ENCODE results near the gene DESI1.
"Not testable (repeated sequence)": the region's sequence is repeated elsewhere in the genome, so short reads cannot be mapped to it uniquely, and the experiment has no call there.

Gene DESI1

DNA sequence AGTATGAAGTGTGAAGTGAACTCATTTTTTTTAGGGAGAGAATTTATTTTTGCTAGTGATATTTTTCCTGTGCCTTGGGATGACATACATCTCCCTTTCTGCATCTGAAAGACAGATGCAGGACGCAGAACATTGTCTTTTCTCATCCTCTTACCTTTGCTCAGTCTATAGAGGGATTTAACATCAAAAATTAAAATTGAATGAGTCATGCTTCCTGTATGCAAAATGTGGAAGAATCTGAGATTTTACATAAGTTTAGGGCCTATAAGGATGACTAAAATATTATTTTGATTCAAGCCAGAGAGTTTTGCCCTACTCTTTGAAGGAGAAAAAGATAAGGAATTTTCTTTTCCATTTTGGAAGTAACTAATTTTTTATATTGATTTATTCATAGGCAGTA, 27.6 kb upstream of the DESI1 start:
- Mint-ChIP-seq H3K27ac (peak overlapping the region; percentile 21), H3K9me3 (no peaks in the 10 kb centered on the region), H3K27me3 (no peaks in the 10 kb centered on the region), H3K36me3 (ENCODE audit: low read depth) (peaks cover 55% of the 10 kb centered on the region), H3K4me1 (ENCODE audit: low read depth) (peaks cover 14% of the 10 kb centered on the region), H3K4me3 (no peak overlapping the region)

DNA sequence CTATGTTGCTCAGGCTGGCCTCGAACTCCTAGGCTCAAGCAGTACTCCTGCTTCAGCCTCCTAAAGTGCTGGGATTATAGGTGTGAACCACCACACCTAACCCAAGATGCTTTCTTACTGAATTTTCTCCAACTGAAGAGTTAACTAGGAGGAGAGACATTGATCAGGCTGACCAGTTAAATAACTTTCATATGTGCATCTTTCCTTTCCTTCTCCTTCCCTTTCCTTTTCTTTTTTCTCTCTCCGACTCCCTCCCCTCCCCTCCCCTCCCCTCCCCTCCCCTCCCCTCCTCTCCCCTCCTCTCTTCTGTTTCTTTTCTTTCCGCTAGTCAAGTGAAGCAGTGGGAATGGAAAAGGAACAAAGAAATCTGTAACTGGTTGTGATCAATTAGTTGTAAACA, 26.9 kb upstream of the DESI1 start:
- H3K27me3 Mint-ChIP-seq = no peaks in the 10 kb centered on the region
- H3K36me3 Mint-ChIP-seq (ENCODE audit: low read depth) = peaks cover 53% of the 10 kb centered on the region
- peak overlapping the region; percentile 21 for H3K27ac Mint-ChIP-seq
- peaks cover 15% of the 10 kb centered on the region for H3K4me1 Mint-ChIP-seq (ENCODE audit: low read depth)
- H3K9me3 Mint-ChIP-seq = no peaks in the 10 kb centered on the region
- no peak overlapping the region for H3K4me3 Mint-ChIP-seq

DNA sequence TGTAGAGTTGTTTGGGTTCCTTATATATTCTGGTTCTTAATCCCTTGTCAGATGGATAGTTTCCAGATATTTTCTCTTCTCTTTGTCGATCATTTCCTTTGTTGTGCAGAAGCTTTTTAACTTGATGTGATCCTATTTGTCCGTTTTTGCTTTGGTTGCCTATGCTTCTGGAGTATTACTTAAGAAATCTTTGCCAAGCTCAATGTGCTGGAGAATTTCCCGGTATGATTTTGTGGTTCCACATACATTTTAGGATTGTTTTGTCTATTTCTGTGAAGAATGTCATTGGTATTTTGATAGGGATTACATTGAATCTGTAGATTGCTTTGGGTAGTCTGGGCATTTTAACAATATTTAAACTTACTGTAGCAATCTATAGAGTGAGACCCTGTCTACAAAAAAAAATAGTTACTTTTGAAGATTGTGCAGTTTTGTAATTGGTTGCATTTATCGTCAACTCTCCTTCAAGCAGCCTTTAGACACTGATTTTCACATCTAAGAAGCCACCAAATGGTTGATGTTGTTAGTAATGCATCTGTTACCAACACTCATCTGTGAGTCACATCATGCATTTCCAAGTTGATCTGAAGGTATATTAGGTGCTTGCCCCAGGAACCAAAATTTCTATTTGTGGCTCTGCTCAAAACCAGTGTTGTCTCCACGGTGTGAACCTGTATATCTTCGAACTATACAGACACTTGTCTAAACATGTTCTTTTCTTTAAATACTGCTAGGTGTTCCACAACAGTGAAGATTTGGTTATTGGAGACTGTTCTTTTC, 21.7 kb upstream of the DESI1 start:
- Mint-ChIP-seq H3K4me1 (ENCODE audit: low read depth) (peaks cover 7% of the 10 kb centered on the region), H3K4me3 (no peak overlapping the region), H3K36me3 (ENCODE audit: low read depth) (peaks cover 53% of the 10 kb centered on the region), H3K9me3 (no peaks in the 10 kb centered on the region), H3K27ac (peak overlapping the region; percentile 21), H3K27me3 (no peaks in the 10 kb centered on the region)

DNA sequence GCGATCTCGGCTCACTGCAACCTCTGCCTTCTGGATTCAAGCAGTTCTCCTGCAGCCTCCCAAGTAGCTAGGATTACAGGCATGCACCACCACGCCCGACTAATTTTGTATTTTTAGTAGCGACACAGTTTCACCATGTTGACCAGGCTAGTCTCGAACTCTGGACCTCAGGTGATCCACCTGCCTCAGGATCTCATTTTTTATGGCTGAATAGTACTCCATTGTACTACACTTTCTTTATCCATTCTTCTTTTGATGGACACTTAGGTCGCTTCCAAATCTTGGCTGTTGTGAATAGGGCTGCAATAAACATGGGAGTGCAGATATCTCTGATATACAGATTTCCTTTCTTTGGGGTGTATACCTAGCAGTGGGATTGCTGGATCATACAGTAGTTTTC, 21.0 kb upstream of the DESI1 start:
- peaks cover 7% of the 10 kb centered on the region for H3K4me1 Mint-ChIP-seq (ENCODE audit: low read depth)
- no peaks in the 10 kb centered on the region for H3K9me3 Mint-ChIP-seq
- no peak overlapping the region for H3K4me3 Mint-ChIP-seq
- H3K27ac Mint-ChIP-seq = no peak overlapping the region
- H3K27me3 Mint-ChIP-seq = no peaks in the 10 kb centered on the region
- H3K36me3 Mint-ChIP-seq (ENCODE audit: low read depth) = peaks cover 58% of the 10 kb centered on the region

DNA sequence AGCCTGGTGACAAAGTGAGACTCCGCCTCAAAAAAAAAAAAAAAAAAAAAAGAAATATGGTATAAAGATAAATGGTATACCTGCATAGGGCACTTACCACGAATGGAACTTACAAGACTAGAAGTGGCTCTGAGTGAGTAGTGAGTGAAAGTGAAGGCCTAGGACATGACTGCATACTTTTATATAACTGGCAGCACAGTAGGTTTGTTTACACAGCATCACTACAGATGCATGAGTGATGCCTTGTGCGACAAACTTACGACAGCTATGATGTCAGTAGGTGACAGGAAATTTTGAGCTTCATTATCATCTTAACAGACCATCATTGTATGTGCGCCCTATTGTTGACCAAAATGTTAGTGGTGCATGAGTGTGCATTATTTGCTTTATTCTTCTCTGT, 17.9 kb upstream of the DESI1 start:
- no peak overlapping the region for H3K27ac Mint-ChIP-seq

DNA sequence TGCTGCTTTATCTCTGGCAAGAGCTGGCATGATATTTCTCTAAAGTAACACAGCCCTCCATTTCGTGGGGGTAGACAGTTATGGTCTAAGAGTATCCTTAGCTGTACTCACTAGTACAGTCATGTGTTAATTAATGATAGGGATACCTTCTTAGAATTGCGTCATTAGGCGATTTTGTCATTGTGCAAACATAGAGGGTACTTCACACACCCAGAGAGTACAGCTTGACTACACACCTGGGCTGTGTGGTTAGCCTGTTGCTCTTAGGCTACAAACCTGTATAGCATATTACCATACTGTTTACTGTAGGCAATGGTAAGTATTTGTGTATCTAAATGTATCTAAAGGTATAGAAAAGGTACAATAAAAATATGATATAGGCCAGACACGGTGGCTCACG, 17.3 kb upstream of the DESI1 start:
- H3K36me3 Mint-ChIP-seq (ENCODE audit: low read depth) = peaks cover 76% of the 10 kb centered on the region
- H3K4me1 Mint-ChIP-seq (ENCODE audit: low read depth) = peaks cover 7% of the 10 kb centered on the region
- no peaks in the 10 kb centered on the region for H3K27me3 Mint-ChIP-seq
- H3K27ac Mint-ChIP-seq = no peak overlapping the region
- no peak overlapping the region for H3K4me3 Mint-ChIP-seq
- H3K9me3 Mint-ChIP-seq = no peaks in the 10 kb centered on the region

More for the DNA sequence above, 17.9 kb upstream of the DESI1 start:
- Mint-ChIP-seq H3K4me3 (no peak overlapping the region), H3K4me1 (ENCODE audit: low read depth) (peaks cover 7% of the 10 kb centered on the region), H3K27me3 (no peaks in the 10 kb centered on the region), H3K9me3 (no peaks in the 10 kb centered on the region), H3K36me3 (ENCODE audit: low read depth) (peaks cover 70% of the 10 kb centered on the region)

DNA sequence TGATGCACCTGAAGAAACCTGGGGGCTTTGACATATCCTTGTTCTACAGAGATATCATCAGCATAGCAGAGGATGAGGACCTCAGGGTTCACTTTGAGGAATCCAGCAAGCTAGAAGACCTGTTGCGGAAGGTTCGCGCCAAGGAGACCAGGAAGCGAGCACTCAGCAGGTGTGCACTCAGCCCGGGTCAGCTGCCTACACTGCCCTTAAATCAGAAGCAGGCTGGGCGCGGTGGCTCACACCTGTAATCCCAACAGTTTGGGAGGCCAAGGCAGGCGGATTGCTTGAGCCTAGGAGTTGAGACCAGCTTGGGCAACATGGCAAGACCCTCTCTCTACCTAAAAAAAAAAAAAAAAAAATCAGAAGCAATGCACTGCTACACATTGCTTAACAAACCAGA, 16.8 kb upstream of the DESI1 start:
- H3K9me3 Mint-ChIP-seq; H3K27me3 Mint-ChIP-seq; H3K4me3 Mint-ChIP-seq; H3K4me1 Mint-ChIP-seq (ENCODE audit: low read depth); H3K27ac Mint-ChIP-seq: not testable (repeated sequence)
- peaks cover 73% of the 10 kb centered on the region for H3K36me3 Mint-ChIP-seq (ENCODE audit: low read depth)

DNA sequence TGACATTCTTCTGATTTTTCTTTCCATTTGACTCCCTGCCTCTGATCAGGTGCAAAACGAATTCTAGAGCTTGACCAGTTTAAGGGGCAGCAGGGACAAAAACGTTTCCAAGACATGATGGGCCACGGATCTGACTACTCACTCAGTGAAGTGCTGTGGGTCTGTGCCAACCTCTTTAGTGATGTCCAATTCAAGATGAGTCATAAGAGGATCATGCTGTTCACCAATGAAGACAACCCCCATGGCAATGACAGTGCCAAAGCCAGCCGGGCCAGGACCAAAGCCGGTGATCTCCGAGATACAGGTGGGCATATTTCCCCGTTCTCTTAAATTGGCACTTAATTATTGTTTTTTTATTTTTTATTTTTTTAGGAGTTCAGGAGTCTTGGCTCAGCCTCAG, 15.6 kb upstream of the DESI1 start:
- Mint-ChIP-seq H3K4me3 (no peak overlapping the region), H3K9me3 (no peaks in the 10 kb centered on the region), H3K4me1 (ENCODE audit: low read depth) (no peaks in the 10 kb centered on the region), H3K27me3 (no peaks in the 10 kb centered on the region), H3K27ac (no peak overlapping the region), H3K36me3 (ENCODE audit: low read depth) (peaks cover 71% of the 10 kb centered on the region)

DNA sequence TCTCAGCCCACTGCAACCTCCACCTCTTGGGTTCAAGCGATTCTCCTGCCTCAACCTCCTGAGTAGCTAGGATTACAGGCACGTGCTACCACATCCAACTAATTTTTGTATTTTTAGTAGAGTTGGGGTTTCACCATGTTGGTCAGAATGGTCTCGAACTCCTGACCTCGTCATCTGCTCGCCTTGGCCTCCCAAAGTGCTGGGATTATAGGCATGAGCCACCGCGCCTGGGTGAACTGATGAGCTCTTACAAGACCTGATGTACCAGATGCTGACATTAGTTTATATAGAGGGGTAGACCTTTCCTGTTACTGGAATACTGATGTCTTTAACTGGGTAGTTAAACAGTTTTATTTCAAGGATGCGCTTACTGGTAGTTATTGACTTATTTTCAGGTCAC, 13.8 kb upstream of the DESI1 start:
- peaks cover 73% of the 10 kb centered on the region for H3K36me3 Mint-ChIP-seq (ENCODE audit: low read depth)
- H3K27me3 Mint-ChIP-seq; H3K9me3 Mint-ChIP-seq; H3K4me3 Mint-ChIP-seq; H3K4me1 Mint-ChIP-seq (ENCODE audit: low read depth); H3K27ac Mint-ChIP-seq: not testable (repeated sequence)

DNA sequence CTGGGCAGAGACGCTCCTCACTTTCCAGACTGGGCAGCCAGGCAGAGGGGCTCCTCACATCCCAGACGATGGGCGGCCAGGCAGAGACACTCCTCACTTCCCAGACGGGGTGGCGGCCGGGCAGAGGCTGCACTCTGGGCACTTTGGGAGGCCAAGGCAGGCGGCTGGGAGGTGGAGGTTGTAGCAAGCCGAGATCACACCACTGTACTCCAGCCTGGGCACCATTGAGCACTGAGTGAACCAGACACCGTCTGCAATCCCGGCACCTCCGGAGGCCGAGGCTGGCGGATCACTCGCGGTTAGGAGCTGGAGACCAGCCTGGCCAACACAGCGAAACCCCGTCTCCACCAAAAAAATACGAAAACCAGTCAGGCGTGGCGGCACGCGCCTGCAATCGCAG, 10.8 kb upstream of the DESI1 start:
- not testable (repeated sequence) for H3K4me1 Mint-ChIP-seq (ENCODE audit: low read depth); H3K9me3 Mint-ChIP-seq; H3K27ac Mint-ChIP-seq; H3K27me3 Mint-ChIP-seq; H3K4me3 Mint-ChIP-seq
- peaks cover 83% of the 10 kb centered on the region for H3K36me3 Mint-ChIP-seq (ENCODE audit: low read depth)

DNA sequence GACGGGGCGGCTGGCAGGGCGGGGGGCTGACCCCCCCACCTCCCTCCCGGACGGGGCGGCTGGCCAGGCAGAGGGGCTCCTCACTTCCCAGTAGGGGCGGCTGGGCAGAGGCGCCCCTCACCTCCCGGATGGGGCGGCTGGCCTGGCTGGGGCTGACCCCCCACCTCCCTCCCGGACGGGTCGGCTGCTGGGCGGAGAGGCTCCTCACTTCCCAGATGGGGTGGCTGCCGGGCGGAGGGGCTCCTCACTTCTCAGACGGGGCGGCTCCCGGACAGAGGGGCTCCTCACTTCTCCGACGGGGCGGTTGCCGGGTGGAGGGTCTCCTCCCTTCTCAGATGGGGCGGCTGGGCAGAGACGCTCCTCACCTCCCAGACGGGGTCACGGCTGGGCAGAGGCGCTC, 10.3 kb upstream of the DESI1 start:
- not testable (repeated sequence) for H3K4me1 Mint-ChIP-seq (ENCODE audit: low read depth); H3K9me3 Mint-ChIP-seq; H3K27me3 Mint-ChIP-seq; H3K4me3 Mint-ChIP-seq; H3K27ac Mint-ChIP-seq
- H3K36me3 Mint-ChIP-seq (ENCODE audit: low read depth) = peaks cover 78% of the 10 kb centered on the region

DNA sequence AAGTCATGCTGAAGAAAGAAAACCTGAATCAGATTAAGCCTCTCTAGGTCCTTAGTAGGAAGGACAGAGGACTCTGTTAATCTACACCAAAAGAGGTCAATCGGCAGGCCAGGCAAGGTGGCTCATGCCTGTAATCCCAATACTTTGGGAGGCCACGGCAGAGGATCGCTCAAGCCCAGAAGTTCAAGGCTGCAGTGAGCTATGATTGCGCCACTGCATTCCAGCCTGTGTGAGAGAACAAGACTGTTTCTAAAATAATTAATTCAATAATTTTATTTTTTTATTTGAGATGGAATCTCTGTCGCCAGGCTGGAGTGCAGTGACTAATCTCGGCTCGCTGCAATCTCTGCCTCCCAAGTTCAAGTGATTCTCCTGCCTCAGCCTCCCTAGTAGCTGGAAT, 4.7 kb upstream of the DESI1 start:
- Mint-ChIP-seq H3K27me3 (no peaks in the 10 kb centered on the region), H3K27ac (no peak overlapping the region), H3K4me1 (ENCODE audit: low read depth) (peaks cover 26% of the 10 kb centered on the region), H3K36me3 (ENCODE audit: low read depth) (peaks cover 57% of the 10 kb centered on the region), H3K4me3 (no peak overlapping the region), H3K9me3 (no peaks in the 10 kb centered on the region)

DNA sequence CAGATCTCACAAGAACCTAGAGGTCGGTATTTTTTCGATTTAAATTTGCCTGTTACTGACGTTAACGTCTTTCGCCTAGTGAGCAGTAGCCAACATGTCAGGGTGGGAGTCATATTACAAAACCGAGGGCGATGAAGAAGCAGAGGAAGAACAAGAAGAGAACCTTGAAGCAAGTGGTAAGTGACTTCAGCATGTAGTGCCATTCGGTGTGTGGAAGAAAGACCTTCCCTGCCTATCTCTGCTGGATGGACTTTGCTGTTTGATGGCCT, 1.0 kb upstream of the DESI1 start:
- peaks cover 50% of the 10 kb centered on the region for H3K4me1 Mint-ChIP-seq (ENCODE audit: low read depth)
- H3K27me3 Mint-ChIP-seq = no peaks in the 10 kb centered on the region
- H3K27ac Mint-ChIP-seq = peak overlapping the region; percentile 100
- H3K36me3 Mint-ChIP-seq (ENCODE audit: low read depth) = peaks cover 45% of the 10 kb centered on the region
- no peaks in the 10 kb centered on the region for H3K9me3 Mint-ChIP-seq
- H3K4me3 Mint-ChIP-seq = peak overlapping the region; percentile 99

DNA sequence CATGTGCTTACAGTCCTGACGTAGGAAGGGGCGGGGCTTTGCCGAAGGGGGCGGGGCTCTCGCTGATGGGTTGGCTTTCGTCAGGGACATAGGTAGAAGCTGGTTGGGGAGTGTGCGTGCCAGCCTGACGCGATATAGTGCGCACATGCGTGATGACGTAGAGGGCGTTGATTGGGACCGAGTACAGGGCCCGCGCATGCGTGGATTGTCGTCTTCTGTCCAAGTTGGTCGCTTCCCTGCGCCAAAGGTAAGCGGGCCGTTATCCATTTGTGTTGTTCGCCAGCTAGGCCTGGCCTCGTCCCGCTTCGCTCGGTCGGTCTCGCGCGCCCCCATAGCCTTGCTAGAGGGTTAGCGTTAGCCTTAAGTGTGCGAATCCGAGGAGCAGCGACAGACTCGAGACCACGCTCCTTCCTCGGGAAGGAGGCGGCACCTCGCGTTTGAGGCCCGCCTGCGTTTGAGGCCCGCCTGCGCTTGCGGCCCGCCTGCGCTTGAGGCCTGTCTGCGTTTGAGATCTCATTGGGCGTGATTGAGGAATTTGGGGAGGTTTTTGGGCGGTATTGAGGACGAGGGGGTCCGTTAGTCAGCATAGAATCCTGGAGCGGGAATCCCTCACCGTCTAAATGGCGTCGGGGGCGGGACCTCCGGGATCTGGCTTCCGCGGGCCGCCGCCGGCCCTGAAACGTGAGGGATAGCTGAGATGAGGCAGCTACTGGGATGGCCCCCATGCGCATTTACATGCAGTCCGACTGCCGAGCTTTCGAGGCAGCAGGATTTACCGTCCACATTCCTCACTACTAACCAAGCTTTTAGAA, 462 bp upstream of the DESI1 start, which contains the start of gene XRCC6:
Gene XRCC6, plus strand, starts transcription at position 197 of the 812 bp plus-strand sequence. CDS start 710 bp downstream, outside the sequence.
- H3K36me3 Mint-ChIP-seq (ENCODE audit: low read depth) = peaks cover 47% of the 10 kb centered on the region
- H3K4me1 Mint-ChIP-seq (ENCODE audit: low read depth) = peaks cover 55% of the 10 kb centered on the region
- peak within 1 kb of the TSS; percentile 100 for H3K27ac Mint-ChIP-seq
- no peaks in the 10 kb centered on the region for H3K27me3 Mint-ChIP-seq
- H3K9me3 Mint-ChIP-seq = no peaks in the 10 kb centered on the region
- peak within 1 kb of the TSS; percentile 99 for H3K4me3 Mint-ChIP-seq

DNA sequence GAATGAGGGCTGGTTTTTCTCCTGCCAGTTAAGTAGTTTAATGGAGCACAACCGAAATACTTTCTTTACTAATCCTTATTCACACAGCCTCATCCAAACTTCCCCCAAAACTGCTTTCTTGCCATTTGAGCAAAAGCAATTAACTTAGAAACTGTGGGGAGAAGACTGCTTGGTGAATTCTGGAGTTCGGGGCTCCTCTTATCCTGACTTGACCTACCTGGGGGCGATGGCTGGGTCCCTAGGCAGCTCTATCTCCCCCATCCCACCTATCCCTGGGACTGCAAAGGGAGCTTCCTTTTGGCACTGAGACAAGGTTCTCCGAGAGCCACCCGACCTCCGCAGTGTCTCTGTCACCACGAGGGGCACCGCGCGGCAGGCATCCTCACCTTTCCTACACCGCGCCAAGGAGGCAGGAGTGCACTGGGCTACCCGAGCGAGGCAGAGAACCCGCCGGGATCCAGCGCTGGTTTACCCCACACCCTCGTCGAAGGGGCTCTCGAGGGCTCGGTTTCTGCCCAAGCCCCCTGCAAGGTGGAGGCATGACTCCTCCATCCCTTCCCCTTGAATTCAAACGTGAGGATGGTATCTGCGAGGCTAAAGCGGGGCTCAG, 759 bp downstream of the DESI1 start:
- peaks cover 51% of the 10 kb centered on the region for H3K4me1 Mint-ChIP-seq (ENCODE audit: low read depth)
- peaks cover 45% of the 10 kb centered on the region for H3K36me3 Mint-ChIP-seq (ENCODE audit: low read depth)
- H3K9me3 Mint-ChIP-seq = no peaks in the 10 kb centered on the region
- no peaks in the 10 kb centered on the region for H3K27me3 Mint-ChIP-seq
- H3K4me3 Mint-ChIP-seq = peak overlapping the region; percentile 99
- H3K27ac Mint-ChIP-seq = peak overlapping the region; percentile 100

Measured in stimulated activated naive CD8-positive, alpha-beta T cell treated with anti-CD3 and anti-CD28 coated beads, Interleukin-15, Interleukin-2, amounts not matched to agents 100 ng/mL and 50 ng/mL, for 24 hours (primary cell).